GM19099 (cell line): ENCODE results near the gene AOPEP.

Experiments
- POLR2A ChIP-seq: IDR thresholded peaks from 3 replicates; pipeline ENCODE4 v1.6.1; 2011; ENCODE audit warnings: low read depth; ENCODE audit not compliant: insufficient read length; ENCODE audit errors: extremely low read depth

Gene AOPEP

GRCh38 chr9:94906713-94907112 is 180.2 kb downstream of the AOPEP start:
- TF ChIP-seq POLR2A: no peak

- TF ChIP-seq POLR2A: no peak
Observed at GRCh38 chr9:94907264-94907936, 180.9 kb downstream of the AOPEP start.

GRCh38 chr9:94908011-94908563 is 181.6 kb downstream of the AOPEP start:
- TF ChIP-seq POLR2A: no peak

GRCh38 chr9:94908583-94909249 is 182.2 kb downstream of the AOPEP start:
- TF ChIP-seq POLR2A: no peak

GRCh38 chr9:94909250-94909894 is 182.9 kb downstream of the AOPEP start:
- TF ChIP-seq POLR2A: no peak

GRCh38 chr9:94909965-94910730 is 183.6 kb downstream of the AOPEP start:
- no peak for TF ChIP-seq POLR2A

GRCh38 chr9:94911211-94911610 is 184.7 kb downstream of the AOPEP start:
- no peak for TF ChIP-seq POLR2A

- no peak for TF ChIP-seq POLR2A
Observed at GRCh38 chr9:94911986-94912635, 185.6 kb downstream of the AOPEP start.

- TF ChIP-seq POLR2A: no peak
Observed at GRCh38 chr9:94912700-94913249, 186.3 kb downstream of the AOPEP start.

- TF ChIP-seq POLR2A: no peak
Observed at GRCh38 chr9:94913550-94913949, 187.1 kb downstream of the AOPEP start.

- no peak for TF ChIP-seq POLR2A
Observed at GRCh38 chr9:94915476-94916450, 189.3 kb downstream of the AOPEP start.

GRCh38 chr9:94916956-94917355 is 190.5 kb downstream of the AOPEP start:
- TF ChIP-seq POLR2A: no peak
